Activated T-cell treated with anti-CD3 and anti-CD28 coated beads for 24 hours (primary cell): ENCODE results near the gene SNX21.
"Not testable (repeated sequence)": the region's sequence is repeated elsewhere in the genome, so short reads cannot be mapped to it uniquely, and the experiment has no call there.

Experiments
- DNase-seq: peaks from one replicate; pipeline ENCODE4 v3.0.0-alpha.2; 2020; ENCODE audit warnings: low read depth

Gene SNX21, protein sequence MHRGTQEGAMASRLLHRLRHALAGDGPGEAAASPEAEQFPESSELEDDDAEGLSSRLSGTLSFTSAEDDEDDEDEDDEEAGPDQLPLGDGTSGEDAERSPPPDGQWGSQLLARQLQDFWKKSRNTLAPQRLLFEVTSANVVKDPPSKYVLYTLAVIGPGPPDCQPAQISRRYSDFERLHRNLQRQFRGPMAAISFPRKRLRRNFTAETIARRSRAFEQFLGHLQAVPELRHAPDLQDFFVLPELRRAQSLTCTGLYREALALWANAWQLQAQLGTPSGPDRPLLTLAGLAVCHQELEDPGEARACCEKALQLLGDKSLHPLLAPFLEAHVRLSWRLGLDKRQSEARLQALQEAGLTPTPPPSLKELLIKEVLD

DNA sequence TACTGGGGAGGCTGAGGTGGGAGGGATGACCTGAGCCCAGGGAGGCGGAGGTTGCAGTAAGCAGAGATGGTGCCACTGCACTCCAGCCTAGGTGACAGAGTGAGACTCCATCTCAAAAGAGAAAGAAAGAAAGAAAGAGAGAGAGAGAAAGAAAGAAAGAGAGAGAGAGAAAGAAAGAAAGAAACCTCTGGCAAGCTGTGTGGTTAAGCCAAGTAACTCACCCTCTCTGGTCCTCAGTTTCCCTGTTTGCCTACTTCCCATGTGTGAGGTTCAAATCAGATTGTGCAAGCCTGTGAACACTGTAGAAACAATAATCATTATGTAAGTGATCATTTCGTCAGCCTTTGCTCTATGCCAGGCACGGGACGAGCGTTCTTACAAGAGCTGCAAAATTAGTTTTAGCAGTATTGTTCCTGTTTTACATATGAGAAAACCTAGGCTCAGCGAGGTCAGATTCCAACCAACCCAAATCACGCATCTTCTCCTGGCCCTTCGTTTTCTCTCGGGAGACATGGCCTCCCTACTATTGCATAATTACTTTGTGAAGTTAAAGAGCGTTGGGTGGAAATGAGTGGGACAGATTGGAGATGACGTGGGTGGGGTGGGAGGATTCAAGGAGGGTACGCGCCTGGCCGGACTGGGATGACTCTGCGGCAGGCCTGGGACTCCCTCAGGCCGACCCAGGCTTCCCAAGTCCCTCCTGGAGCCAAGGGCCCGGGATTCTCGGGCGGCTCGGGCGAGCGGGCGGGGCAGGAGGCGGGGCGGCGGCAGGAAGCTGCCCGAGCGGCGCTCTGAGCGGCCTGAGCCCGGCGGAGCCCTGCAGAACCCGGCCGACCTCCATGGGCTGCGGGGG is at the start of gene SNX21:
Gene SNX21 (plus strand): TSS at position 770 of the 853 bp plus-strand sequence. CDS start 121 bp downstream, outside the sequence.
- DNase-seq = no peak

DNA sequence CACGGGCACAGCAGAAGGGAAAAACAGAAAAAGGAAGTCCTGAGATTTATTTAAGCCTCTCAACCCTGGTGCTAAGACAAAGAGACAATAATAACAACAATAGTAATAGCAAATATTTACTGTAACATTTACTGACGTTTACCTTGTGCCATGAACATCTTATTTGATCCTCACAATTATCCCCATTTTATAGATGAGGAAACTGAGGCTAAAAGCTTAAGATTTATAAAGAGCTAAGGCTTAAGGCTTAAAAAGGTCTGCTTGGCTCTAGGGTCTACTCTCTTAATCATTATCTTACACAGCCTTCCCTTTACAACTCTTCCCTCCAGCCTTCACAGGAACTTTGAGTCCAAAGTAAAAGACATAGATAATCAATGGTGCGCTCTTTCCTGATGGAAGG is 45.2 kb upstream of the SNX21 start:
- no peak for DNase-seq

GRCh38 chr20:45792317-45793118 is 41.1 kb upstream of the SNX21 start:
- no peak for DNase-seq

- no peak for DNase-seq
Observed at GRCh38 chr20:45796337-45797065, 37.1 kb upstream of the SNX21 start.

- not testable (repeated sequence) for DNase-seq
Observed at GRCh38 chr20:45797510-45797909, 36.1 kb upstream of the SNX21 start.

DNA sequence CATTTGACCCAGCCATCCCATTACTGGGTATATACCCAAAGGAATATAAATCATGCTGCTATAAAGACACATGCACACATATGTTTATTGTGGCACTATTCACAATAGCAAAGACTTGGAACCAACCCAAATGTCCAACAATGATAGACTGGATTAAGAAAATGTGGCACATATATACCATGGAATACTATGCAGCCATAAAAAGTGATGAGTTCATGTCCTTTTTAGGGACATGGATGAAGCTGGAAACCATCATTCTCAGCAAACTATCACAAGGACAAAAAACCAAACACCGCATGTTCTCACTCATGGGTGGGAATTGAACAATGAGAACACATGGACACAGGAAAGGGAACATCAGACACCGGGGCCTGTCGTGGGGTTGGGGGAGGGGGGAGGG is 35.6 kb upstream of the SNX21 start:
- not testable (repeated sequence) for DNase-seq

DNA sequence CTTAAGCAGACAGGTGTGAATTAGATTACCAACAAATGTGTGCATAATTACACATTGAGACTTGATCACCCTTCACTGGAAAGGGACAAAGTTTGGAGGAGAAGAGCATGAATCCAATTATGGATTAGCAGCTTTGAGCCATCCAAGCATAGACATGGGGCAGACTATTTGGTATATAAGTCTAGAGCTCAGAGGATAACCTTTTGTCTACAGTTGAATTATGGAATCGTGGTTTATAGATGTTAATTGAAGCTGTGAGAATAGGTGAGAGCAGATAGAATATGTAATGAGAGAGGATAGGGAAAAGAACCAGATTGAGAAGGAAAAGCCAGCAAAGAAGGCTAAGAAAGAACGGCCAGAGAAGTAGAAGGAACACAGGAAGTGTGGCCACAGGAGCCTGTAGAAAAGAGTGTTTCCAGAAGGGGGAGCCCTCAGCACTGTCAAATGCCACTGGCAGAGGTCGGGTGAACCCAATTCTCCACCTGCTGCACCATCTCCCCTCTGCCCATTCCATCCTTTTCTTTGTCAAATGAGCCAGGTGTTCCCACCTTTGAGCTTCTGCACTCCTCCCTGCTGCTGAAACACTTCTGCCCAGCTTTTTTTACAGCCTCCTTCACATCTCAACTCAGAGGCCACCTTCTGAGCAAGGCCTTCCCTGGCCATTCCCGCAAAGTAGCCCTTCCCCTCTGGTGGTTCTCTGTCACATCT is 34.5 kb upstream of the SNX21 start:
- DNase-seq = peak; percentile 54

GRCh38 chr20:45801851-45802250 is 31.7 kb upstream of the SNX21 start:
- DNase-seq = no peak

DNA sequence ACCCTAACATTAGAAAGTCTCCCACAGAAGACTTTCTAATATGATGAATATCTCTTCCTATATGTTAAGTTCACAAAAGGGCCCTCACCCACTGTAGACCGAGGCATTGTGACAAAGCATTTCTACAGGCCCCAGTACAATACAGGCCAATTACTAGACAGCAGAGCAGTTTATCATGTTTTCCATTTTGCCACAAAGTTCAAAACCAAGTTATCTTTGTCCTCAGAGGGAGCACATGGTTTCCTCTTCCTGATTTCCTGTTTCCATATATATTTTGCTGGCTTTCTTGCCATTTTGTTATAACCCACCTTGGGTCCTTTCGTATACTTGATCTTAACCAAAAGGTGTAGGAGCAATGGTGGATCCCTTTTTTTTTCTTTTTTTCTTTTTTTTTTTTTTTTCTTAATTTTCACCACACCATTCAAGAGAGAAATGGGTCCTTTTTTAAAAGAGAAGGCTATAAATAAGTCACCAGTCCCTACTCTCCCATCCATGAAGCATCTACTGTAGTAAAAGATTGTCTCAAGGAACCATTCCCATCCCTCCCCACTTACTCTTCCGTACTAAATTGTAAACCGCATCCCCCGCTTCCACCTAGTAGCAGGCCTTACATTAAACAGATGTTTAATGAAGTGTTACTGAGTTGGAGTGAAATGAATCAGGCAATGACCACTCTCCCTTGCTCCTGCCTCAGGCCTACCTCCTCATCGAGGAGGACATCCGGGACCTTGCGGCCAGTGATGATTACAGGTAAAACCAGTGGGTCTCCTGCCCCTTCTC is 23.2 kb upstream of the SNX21 start:
- DNase-seq = no peak

- DNase-seq = peak; percentile 92
Observed at GRCh38 chr20:45812157-45813005, 21.2 kb upstream of the SNX21 start, which contains the start of gene UBE2C. Gene UBE2C (plus strand): TSS chr20:45812644. CDS start chr20:45812696, 52 bp downstream.

GRCh38 chr20:45813006-45813340 is 20.6 kb upstream of the SNX21 start:
- no peak for DNase-seq

- DNase-seq = no peak
Observed at GRCh38 chr20:45813489-45813888, 20.1 kb upstream of the SNX21 start.

GRCh38 chr20:45814314-45814713 is 19.3 kb upstream of the SNX21 start:
- DNase-seq = no peak

DNA sequence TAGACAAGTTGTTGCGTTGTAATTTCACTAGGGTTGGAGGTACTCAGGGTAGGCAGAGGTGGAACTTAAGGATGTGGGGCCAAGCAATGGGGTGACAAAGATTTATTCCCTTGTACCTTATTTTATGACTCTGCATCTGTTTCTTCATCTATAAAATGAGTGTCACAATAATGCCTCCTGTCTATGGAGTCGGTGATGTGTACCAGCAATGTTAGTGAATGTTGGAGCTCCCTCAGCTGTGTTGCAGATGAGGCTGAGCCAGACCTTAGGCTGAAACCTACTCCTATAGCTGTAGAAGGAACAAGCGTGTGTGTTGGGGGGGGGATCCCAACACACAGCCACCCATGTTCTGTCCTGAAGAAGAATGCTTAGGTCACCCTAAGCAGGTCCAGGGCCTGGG is 16.6 kb upstream of the SNX21 start:
- DNase-seq = no peak

- no peak for DNase-seq
Observed at GRCh38 chr20:45817376-45818194, 16.0 kb upstream of the SNX21 start.

GRCh38 chr20:45818239-45818638 is 15.4 kb upstream of the SNX21 start:
- DNase-seq = no peak

- no peak for DNase-seq
Observed at GRCh38 chr20:45819466-45819865, 14.1 kb upstream of the SNX21 start.

DNA sequence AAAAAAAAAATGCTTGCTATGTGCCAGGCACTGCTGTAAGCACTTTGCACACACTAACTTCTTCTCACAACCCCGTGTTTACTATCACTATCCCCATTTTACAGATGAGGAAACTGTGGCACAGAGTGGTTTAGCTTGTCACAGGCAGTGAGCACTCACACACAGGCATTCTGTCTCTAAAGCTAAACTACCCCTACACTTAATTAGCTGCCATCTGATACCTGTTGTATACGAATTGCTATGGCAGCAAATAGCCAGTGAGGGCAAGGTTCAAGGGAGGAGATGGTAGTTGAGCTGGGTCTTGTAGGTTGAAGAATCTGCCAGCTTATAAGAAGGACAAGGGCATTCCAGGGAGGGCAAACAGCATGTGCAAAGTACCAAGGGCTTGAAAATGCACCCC is 11.7 kb upstream of the SNX21 start:
- no peak for DNase-seq
